HG03039 (cell line): ENCODE measurements around the gene ADSL.

Experiments used
- ATAC-seq: cut with Tn5 transposase; IDR thresholded peaks from one replicate; pipeline ENCODE4 v1.9.1; 2021; ENCODE audit warnings: mild to moderate bottlenecking, moderate library complexity; ENCODE audit not compliant: unreplicated experiment

The ADSL gene

DNA sequence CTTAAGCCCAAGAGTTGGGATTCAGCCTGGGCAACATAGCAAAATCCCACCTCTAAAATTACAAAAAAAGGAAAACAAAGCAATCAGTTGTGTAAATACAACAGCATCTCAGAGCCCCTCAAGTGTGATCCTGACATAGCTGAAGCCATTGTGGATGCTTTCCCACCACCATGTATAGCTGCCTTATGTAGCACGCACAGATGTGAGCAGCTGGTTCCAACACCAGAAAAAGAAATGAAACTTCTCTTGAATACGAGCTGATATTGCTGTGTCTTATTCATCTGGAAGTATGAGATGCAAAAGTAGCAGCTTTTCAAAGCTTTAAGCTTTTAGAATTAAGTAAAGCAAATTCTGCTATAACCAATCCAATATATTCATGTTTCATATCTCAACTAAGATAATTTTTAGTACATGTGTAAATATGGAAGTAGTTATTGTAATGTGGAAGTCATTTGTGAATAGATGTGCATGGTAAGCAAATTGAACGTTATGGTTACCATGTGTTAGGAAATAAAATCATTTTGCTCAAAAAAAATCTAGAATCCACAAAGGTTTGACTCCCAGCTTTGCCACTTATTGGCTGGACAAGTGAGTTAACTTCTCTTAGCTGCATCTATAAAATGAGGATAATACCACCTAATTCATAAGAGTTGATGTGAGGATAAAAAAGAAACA, 87.3 kb downstream of the ADSL start:
- no peak for ATAC-seq

DNA sequence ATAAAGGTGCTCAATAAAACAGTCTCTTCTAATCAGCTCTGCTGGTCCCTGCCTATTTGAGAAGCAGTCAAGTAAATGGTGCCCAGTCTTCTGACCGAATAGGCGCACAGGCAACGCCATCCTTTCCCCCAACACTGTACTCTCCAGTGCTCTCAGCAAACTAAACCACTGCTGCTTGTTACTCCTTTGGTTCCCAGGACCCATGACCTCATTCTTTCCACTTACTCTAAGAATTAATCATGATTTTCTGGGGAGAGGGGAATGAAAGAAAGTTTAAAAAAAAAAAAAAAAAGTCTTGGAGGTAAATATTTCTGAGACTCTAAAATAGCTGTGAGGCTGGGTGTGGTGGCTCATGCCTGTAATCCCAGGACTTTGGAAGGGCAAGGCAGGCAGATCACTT, 87.8 kb downstream of the ADSL start:
- no peak for ATAC-seq

DNA sequence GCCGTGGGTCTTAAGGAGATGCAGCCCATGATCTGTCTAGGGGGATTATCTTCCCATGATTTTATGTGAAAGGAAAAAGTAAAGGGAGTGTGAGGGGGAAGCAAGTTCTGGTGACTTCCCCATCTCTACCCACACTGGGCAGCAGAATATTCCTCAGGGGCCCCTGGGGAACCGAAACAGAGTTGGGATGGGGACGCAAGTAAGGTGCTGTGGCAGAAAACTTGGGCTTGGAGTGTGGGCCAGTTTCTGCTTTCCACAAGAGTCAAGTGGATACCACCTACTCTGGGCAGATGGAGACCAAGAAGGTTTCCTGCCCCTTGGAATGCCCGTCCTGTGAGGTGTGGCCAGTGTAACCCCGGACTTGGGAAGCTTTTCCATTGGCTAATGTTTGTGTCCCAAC, 88.4 kb downstream of the ADSL start:
- no peak for ATAC-seq

DNA sequence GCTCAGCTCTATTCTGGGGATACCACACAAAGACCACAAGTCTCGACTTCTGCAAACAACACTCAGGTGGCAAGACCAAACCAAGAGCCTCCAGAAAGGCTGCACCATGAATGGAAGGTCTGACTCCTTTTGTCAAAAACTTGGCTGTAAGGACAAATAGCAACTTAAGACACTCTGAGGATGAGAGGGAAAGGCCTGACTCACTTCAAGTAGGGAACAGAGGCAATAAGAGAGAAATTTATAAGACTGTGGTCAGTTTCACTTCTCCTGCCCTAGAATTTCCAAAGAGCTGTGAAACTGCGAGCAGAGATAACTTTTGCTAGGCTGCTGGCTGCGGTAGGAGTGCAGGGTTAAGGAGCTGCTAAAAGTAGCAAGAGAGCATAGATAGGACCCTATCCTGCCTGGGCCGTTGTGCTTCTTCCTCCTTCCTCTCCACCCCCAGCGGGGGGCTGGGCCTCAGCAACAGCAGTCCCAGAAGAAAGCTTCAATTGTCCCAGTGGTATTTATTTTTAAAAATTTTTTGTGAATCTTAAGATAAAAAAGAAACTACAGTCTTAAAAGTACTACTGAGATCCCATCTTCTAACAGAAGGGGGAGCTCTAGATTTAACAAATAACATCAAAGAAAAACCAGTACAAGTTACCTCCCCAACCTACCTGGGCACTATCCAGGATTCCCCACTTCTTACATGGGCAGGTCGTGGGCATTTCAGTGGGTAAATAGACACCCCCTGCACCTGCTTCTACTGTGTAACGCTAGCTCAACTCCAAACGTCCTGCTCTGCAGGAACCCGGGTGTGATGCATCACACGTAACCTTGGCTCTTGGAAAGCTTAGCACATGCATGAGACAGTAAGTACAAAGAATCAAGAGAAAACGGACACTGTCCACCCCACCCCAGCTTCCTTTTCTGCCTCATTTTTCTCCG, 90.5 kb downstream of the ADSL start:
- peak; percentile 49 for ATAC-seq
